Middle frontal gyrus (tissue), 1 donor: ENCODE measurements around the gene INSM2.

ENCODE experiments used
- DNase-seq: peaks from one replicate; pipeline ENCODE4 v3.0.0-alpha.2; 2015; ENCODE audit warnings: low spot score; ENCODE audit errors: extremely low spot score

Gene INSM2

DNA sequence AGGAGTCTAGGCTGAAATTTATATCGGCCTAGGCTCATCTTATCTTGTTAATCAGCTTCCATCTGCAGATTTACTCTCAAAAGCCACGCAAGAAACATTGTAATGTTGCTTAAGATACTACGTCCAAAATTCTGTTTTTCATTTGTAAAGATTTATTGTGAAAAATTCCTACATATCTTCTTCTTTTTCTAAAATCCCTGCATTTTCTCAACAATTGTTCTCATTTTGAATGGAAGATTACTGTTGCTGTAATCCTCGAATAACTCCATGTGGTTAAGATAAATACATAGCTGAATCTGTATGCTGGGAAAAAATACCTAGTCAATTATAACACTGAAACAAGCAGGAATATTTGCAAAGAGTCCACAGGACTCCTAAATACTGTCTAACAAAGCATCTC lies 15.6 kb downstream of the INSM2 start:
- DNase-seq, result no peak

DNA sequence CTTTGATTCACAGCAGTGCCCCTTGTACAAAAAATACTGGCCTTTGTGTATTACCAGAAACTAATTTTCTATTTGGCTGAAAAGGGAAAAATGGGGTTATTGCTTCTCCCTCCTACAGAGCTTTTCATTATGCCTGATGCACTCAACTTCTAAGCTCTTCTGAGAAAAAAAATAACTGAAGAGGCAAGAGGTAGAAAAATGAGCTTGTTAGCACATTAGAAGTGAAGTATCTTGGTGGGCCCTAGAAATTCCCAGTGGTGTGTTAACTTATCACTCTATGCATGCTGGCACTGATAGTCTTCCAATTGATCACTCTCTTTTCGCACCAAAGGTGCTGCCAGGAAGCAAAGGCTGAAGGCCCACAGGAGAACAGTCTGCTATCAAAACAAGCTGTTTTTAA lies 17.1 kb downstream of the INSM2 start:
- DNase-seq, result no peak

- DNase-seq, result no peak
Measured at GRCh38 chr14:35553808-35554207, 19.8 kb downstream of the INSM2 start.

DNA sequence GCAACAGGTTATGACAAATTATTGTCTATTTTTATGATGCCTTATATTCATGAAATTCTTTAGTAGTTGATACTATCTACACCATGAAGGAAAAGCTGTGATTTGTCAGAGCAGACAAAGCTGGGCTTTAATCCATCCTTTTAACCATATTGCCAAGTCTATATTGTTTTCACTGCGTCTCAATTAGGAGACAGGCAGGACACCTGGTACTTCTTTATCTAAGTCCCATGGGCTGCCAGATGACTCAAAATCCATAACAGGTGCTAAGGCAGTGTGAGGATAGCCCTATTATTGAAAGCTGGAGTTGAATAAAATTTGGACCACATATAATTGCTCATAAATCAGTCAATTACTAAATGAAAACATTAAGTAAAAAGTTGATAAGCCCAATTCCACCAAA lies 22.6 kb downstream of the INSM2 start:
- no peak for DNase-seq

DNA sequence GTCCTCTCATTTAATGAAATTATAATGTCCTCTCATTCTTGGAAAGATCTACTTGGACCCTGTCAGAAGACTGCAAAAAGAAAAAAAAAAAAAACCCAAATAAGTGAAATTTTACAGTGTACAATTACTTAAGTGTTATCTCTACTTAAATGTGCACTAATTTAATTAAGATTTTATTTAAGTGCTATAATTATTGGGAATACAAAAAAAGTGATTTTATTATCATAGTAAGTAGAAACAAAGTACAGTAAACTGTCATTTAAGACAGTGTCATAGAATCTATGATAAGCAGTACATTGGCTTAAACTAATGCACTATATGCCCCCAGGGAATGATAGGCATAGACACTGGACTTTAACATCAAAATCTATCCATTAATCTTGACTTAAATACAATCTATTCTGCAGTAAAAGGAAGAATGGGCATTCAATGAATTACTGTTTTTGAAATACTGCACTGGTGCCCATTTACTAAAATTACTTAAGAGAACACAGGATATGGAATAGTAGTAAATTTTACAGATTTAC lies 23.3 kb downstream of the INSM2 start:
- DNase-seq, result no peak

- no peak for DNase-seq
Measured at GRCh38 chr14:35558680-35559079, 24.7 kb downstream of the INSM2 start.

GRCh38 chr14:35565871-35566464 lies 32.0 kb downstream of the INSM2 start:
- DNase-seq, result no peak

- DNase-seq, result no peak
Measured at GRCh38 chr14:35571598-35571997, 37.6 kb downstream of the INSM2 start.

GRCh38 chr14:35573911-35574310 lies 39.9 kb downstream of the INSM2 start:
- no peak for DNase-seq

GRCh38 chr14:35576260-35576659 lies 42.3 kb downstream of the INSM2 start:
- DNase-seq, result no peak

DNA sequence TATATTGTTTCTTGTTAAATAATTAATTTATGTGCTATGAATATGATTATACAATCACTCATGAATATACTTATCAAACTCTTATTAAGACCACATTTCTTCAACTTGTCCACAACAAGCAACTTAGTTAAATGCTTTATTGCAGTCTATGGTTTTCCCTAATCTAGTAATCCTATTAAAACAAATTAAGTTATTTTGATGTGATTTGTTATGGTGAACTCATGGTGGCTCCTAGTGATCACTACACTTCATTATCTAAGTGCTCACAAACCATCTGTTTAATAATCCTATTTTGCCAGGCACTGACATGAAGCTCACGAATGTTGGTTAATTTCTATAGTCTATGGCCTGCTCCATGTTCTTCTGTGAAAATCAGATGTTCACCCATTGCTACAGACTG lies 42.9 kb downstream of the INSM2 start:
- DNase-seq, result no peak

- DNase-seq, result no peak
Measured at GRCh38 chr14:35578135-35578534, 44.2 kb downstream of the INSM2 start.

GRCh38 chr14:35578639-35579038 lies 44.7 kb downstream of the INSM2 start:
- no peak for DNase-seq
